Measurements from ENCODE around the gene DUOX1. TPM values are rescaled to one million over a fixed set of nuclear protein-coding genes. Genes with fewer than 3 reads are reported as not detected.

DUOX1 gene
- total and polyA plus RNA-seq, 2 donors (not counting 1 experiment from before 2014, with no cell fraction given) = not detected

- no peak for TF ChIP-seq CTCF (conservative IDR thresholded peaks at IDR 0.05 in 1 of 2, IDR thresholded peaks at IDR 0.05 in 1 of 2; ENCODE audit: low read depth in 1 of 2, low read length in 2 of 2)
- no peak for TF ChIP-seq EZH2 (IDR thresholded peaks at IDR 0.05; ENCODE audit: low read length, missing control alignments)
- Histone ChIP-seq H3K4me3 (replicated peaks in 1 of 4; ENCODE audit: control extremely low read depth in 1 of 4, insufficient read depth in 1 of 4, low read depth in 3 of 4, low read length in 4 of 4) (no peak overlapping the region), H3K9me3 (ENCODE audit: control insufficient read depth, insufficient read depth, low read depth, low read length) (no peaks in the 10 kb centered on the region), H4K20me1 (ENCODE audit: control insufficient read depth, extremely low read depth, insufficient read depth, low read length) (no peaks in the 10 kb centered on the region), H3K9ac (ENCODE audit: insufficient read depth, low read length) (no peak overlapping the region), H3K36me3 (ENCODE audit: control insufficient read depth, insufficient read depth, low read length) (no peaks in the 10 kb centered on the region), H2AFZ (ENCODE audit: low read length) (no peak overlapping the region), H3K79me2 (ENCODE audit: control insufficient read depth, insufficient read depth, low read length) (no peaks in the 10 kb centered on the region), H3K4me1 (ENCODE audit: control insufficient read depth, extremely low read depth, insufficient read depth, low read length) (no peaks in the 10 kb centered on the region), H3K4me2 (ENCODE audit: extremely low read depth, insufficient read depth, low read length) (no peak overlapping the region), H3K27ac (ENCODE audit: insufficient read depth, low read length) (no peak overlapping the region), H3K27me3 (ENCODE audit: control insufficient read depth, insufficient read depth, low read length) (no peaks in the 10 kb centered on the region)
- no peak for DNase-seq (ENCODE audit: low read depth in 2 of 2)
Observed at GRCh38 chr15:45174069-45174468, 44.3 kb downstream of the DUOX1 start.

- Histone ChIP-seq H2AFZ (ENCODE audit: low read length) (no peak overlapping the region), H3K79me2 (ENCODE audit: control insufficient read depth, insufficient read depth, low read length) (no peaks in the 10 kb centered on the region), H3K4me3 (replicated peaks in 1 of 4; ENCODE audit: control extremely low read depth in 1 of 4, insufficient read depth in 1 of 4, low read depth in 3 of 4, low read length in 4 of 4) (no peak overlapping the region), H3K27me3 (ENCODE audit: control insufficient read depth, insufficient read depth, low read length) (peaks cover under 1% of the 10 kb centered on the region), H3K9me3 (ENCODE audit: control insufficient read depth, insufficient read depth, low read depth, low read length) (no peaks in the 10 kb centered on the region), H3K4me2 (ENCODE audit: extremely low read depth, insufficient read depth, low read length) (no peak overlapping the region), H3K9ac (ENCODE audit: insufficient read depth, low read length) (no peak overlapping the region), H3K27ac (ENCODE audit: insufficient read depth, low read length) (no peak overlapping the region), H4K20me1 (ENCODE audit: control insufficient read depth, extremely low read depth, insufficient read depth, low read length) (no peaks in the 10 kb centered on the region), H3K4me1 (ENCODE audit: control insufficient read depth, extremely low read depth, insufficient read depth, low read length) (no peaks in the 10 kb centered on the region), H3K36me3 (ENCODE audit: control insufficient read depth, insufficient read depth, low read length) (no peaks in the 10 kb centered on the region)
- DNase-seq (ENCODE audit: low read depth in 2 of 2) = no peak
- TF ChIP-seq CTCF (conservative IDR thresholded peaks at IDR 0.05 in 1 of 2, IDR thresholded peaks at IDR 0.05 in 1 of 2; ENCODE audit: low read depth in 1 of 2, low read length in 2 of 2) (no peak), EZH2 (IDR thresholded peaks at IDR 0.05; ENCODE audit: low read length, missing control alignments) (no peak)
Observed at GRCh38 chr15:45174577-45174976, 44.8 kb downstream of the DUOX1 start.

- no peak for DNase-seq (ENCODE audit: low read depth in 2 of 2)
- Histone ChIP-seq H3K36me3 (ENCODE audit: control insufficient read depth, insufficient read depth, low read length) (no peaks in the 10 kb centered on the region), H3K9ac (ENCODE audit: insufficient read depth, low read length) (no peak overlapping the region), H3K27me3 (ENCODE audit: control insufficient read depth, insufficient read depth, low read length) (peaks cover 4% of the 10 kb centered on the region), H3K4me3 (replicated peaks in 1 of 4; ENCODE audit: control extremely low read depth in 1 of 4, insufficient read depth in 1 of 4, low read depth in 3 of 4, low read length in 4 of 4) (no peak overlapping the region), H3K4me2 (ENCODE audit: extremely low read depth, insufficient read depth, low read length) (no peak overlapping the region), H2AFZ (ENCODE audit: low read length) (no peak overlapping the region), H3K4me1 (ENCODE audit: control insufficient read depth, extremely low read depth, insufficient read depth, low read length) (no peaks in the 10 kb centered on the region), H3K9me3 (ENCODE audit: control insufficient read depth, insufficient read depth, low read depth, low read length) (no peaks in the 10 kb centered on the region), H3K27ac (ENCODE audit: insufficient read depth, low read length) (no peak overlapping the region), H3K79me2 (ENCODE audit: control insufficient read depth, insufficient read depth, low read length) (no peaks in the 10 kb centered on the region), H4K20me1 (ENCODE audit: control insufficient read depth, extremely low read depth, insufficient read depth, low read length) (no peaks in the 10 kb centered on the region)
- no peak for TF ChIP-seq CTCF (conservative IDR thresholded peaks at IDR 0.05 in 1 of 2, IDR thresholded peaks at IDR 0.05 in 1 of 2; ENCODE audit: low read depth in 1 of 2, low read length in 2 of 2)
- TF ChIP-seq EZH2 (IDR thresholded peaks at IDR 0.05; ENCODE audit: low read length, missing control alignments) = no peak
Observed at GRCh38 chr15:45177285-45177684, 47.5 kb downstream of the DUOX1 start.
